ENCODE results near the gene UBL4B. TPM values are rescaled to one million over a fixed set of nuclear protein-coding genes. Genes with fewer than 3 reads are reported as not detected.
"Not testable (repeated sequence)": the region's sequence is repeated elsewhere in the genome, so short reads cannot be mapped to it uniquely, and the experiment has no call there.

UBL4B gene
- total RNA-seq, result not detected

- Mint-ChIP-seq H3K36me3 (no peaks in the 10 kb centered on the region), H3K9me3 (no peaks in the 10 kb centered on the region), H3K27ac (peak within 1 kb of the TSS in 1 of 2 donors; percentile 33)
- DNase-seq (ENCODE audit: low spot score in 2 of 2), result no peak
- no peak for ATAC-seq
Observed at GRCh38 chr1:110112143-110112542, at the start of gene UBL4B. TSS of gene UBL4B (plus strand) at chr1:110112443. CDS start at chr1:110112535, 92 bp downstream.

- Mint-ChIP-seq H3K27ac (no peak overlapping the region), H3K36me3 (peaks cover 1 to 8% of the 10 kb centered on the region in 2 donors), H3K9me3 (no peaks in the 10 kb centered on the region)
- no peak for ATAC-seq
- DNase-seq (ENCODE audit: low spot score in 2 of 2), result no peak
Observed at GRCh38 chr1:110062612-110063011, 49.6 kb upstream of the UBL4B start.

GRCh38 chr1:110063781-110064180 is 48.5 kb upstream of the UBL4B start:
- no peak for DNase-seq (ENCODE audit: low spot score in 2 of 2)
- Mint-ChIP-seq H3K9me3 (no peaks in the 10 kb centered on the region), H3K36me3 (peaks cover 6 to 8% of the 10 kb centered on the region in 2 donors), H3K27ac (peak overlapping the region in 1 of 2 donors; percentile 74)
- ATAC-seq, result no peak

GRCh38 chr1:110064576-110065337 is 47.5 kb upstream of the UBL4B start:
- ATAC-seq, result no peak
- no peak for DNase-seq (ENCODE audit: low spot score in 2 of 2)
- no peak overlapping the region for H3K27ac Mint-ChIP-seq
- no peaks in the 10 kb centered on the region for H3K9me3 Mint-ChIP-seq
- peaks cover 4 to 6% of the 10 kb centered on the region in 2 donors for H3K36me3 Mint-ChIP-seq

- Mint-ChIP-seq H3K27ac (no peak overlapping the region), H3K9me3 (no peaks in the 10 kb centered on the region), H3K36me3 (peaks cover 0 to 6% of the 10 kb centered on the region in 2 donors)
- DNase-seq (ENCODE audit: low spot score in 2 of 2) (no peak), ATAC-seq (no peak)
Observed at GRCh38 chr1:110065841-110066240, 46.4 kb upstream of the UBL4B start.

- Mint-ChIP-seq H3K27ac (no peak overlapping the region), H3K36me3 (peaks cover 0 to 6% of the 10 kb centered on the region in 2 donors), H3K9me3 (no peaks in the 10 kb centered on the region)
- DNase-seq (ENCODE audit: low spot score in 2 of 2) (no peak), ATAC-seq (no peak)
Observed at GRCh38 chr1:110067479-110067892, 44.8 kb upstream of the UBL4B start.

- ATAC-seq (peak in 1 of 2 donors; percentile 21), DNase-seq (ENCODE audit: low spot score in 2 of 2) (peak in 1 of 2 donors; percentile 24)
- Mint-ChIP-seq H3K27ac (no peak overlapping the region), H3K9me3 (no peaks in the 10 kb centered on the region), H3K36me3 (peaks cover 0 to 6% of the 10 kb centered on the region in 2 donors)
Observed at GRCh38 chr1:110067893-110068645, 44.2 kb upstream of the UBL4B start.

- no peak overlapping the region for H3K27ac Mint-ChIP-seq
- no peaks in the 10 kb centered on the region for H3K9me3 Mint-ChIP-seq
- H3K36me3 Mint-ChIP-seq, result peaks cover 0 to 6% of the 10 kb centered on the region in 2 donors
- ATAC-seq (peak; percentile 19 to 42), DNase-seq (ENCODE audit: low spot score in 2 of 2) (peak in 1 of 2 donors; percentile 35)
Observed at GRCh38 chr1:110068646-110069403, 43.4 kb upstream of the UBL4B start.

- peak in 1 of 2 donors; percentile 24 for DNase-seq (ENCODE audit: low spot score in 2 of 2)
- ATAC-seq, result peak; percentile 21 to 37
- Mint-ChIP-seq H3K36me3 (peaks cover 0 to 6% of the 10 kb centered on the region in 2 donors), H3K9me3 (no peaks in the 10 kb centered on the region), H3K27ac (no peak overlapping the region)
Observed at GRCh38 chr1:110069404-110070281, 42.6 kb upstream of the UBL4B start.

- H3K36me3 Mint-ChIP-seq, result peaks cover 0 to 6% of the 10 kb centered on the region in 2 donors
- no peak overlapping the region for H3K27ac Mint-ChIP-seq
- DNase-seq (ENCODE audit: low spot score in 2 of 2) (no peak), ATAC-seq (no peak)
- H3K9me3 Mint-ChIP-seq, result no peaks in the 10 kb centered on the region
Observed at GRCh38 chr1:110070282-110070669, 42.0 kb upstream of the UBL4B start.

GRCh38 chr1:110070671-110071242 is 41.5 kb upstream of the UBL4B start, which contains the start of gene ALX3:
TSS of gene ALX3 (minus strand) at chr1:110070672. CDS start at chr1:110070612, 60 bp downstream.
- DNase-seq (ENCODE audit: low spot score in 2 of 2) (no peak), ATAC-seq (no peak)
- H3K9me3 Mint-ChIP-seq, result no peaks in the 10 kb centered on the region
- no peak within 1 kb of the TSS for H3K27ac Mint-ChIP-seq
- H3K36me3 Mint-ChIP-seq, result peaks cover 0 to 6% of the 10 kb centered on the region in 2 donors

GRCh38 chr1:110074166-110074565 is 38.1 kb upstream of the UBL4B start:
- ATAC-seq (no peak), DNase-seq (ENCODE audit: low spot score in 2 of 2) (no peak)
- H3K27ac Mint-ChIP-seq, result no peak overlapping the region
- no peaks in the 10 kb centered on the region for H3K36me3 Mint-ChIP-seq
- H3K9me3 Mint-ChIP-seq, result no peaks in the 10 kb centered on the region

- DNase-seq (ENCODE audit: low spot score in 2 of 2) (no peak), ATAC-seq (no peak)
- no peaks in the 10 kb centered on the region for H3K9me3 Mint-ChIP-seq
- H3K36me3 Mint-ChIP-seq, result no peaks in the 10 kb centered on the region
- H3K27ac Mint-ChIP-seq, result no peak overlapping the region
Observed at GRCh38 chr1:110076789-110077500, 35.3 kb upstream of the UBL4B start.

- H3K36me3 Mint-ChIP-seq; H3K27ac Mint-ChIP-seq; DNase-seq (ENCODE audit: low spot score in 2 of 2); H3K9me3 Mint-ChIP-seq; ATAC-seq: not testable (repeated sequence)
Observed at GRCh38 chr1:110079995-110080394, 32.2 kb upstream of the UBL4B start.

- no peak for DNase-seq (ENCODE audit: low spot score in 2 of 2)
- no peaks in the 10 kb centered on the region for H3K9me3 Mint-ChIP-seq
- no peak for ATAC-seq
- H3K27ac Mint-ChIP-seq, result no peak overlapping the region
- peaks cover 6 to 11% of the 10 kb centered on the region in 2 donors for H3K36me3 Mint-ChIP-seq
Observed at GRCh38 chr1:110081061-110081460, 31.2 kb upstream of the UBL4B start.
